Measurements from ENCODE around the gene COL5A1.
"Not testable (repeated sequence)": the region's sequence is repeated elsewhere in the genome, so short reads cannot be mapped to it uniquely, and the experiment has no call there.

Gene COL5A1

GRCh38 chr9:134852906-134853654, 211.5 kb downstream of the COL5A1 start:
- DNase-seq (ENCODE audit: low read depth): no peak
- TF ChIP-seq CTCF (IDR thresholded peaks at IDR 0.05; ENCODE audit: control insufficient read depth, insufficient read depth, low read depth, low read length, missing control alignments): no peak
- H3K4me3 ChIP-seq (ENCODE audit: control insufficient read depth, low read depth, low read length): no peak overlapping the region

GRCh38 chr9:134853893-134854292, 212.3 kb downstream of the COL5A1 start:
- TF ChIP-seq CTCF (IDR thresholded peaks at IDR 0.05; ENCODE audit: control insufficient read depth, insufficient read depth, low read depth, low read length, missing control alignments): no peak
- H3K4me3 ChIP-seq (ENCODE audit: control insufficient read depth, low read depth, low read length): no peak overlapping the region
- no peak for DNase-seq (ENCODE audit: low read depth)

- TF ChIP-seq CTCF (IDR thresholded peaks at IDR 0.05; ENCODE audit: control insufficient read depth, insufficient read depth, low read depth, low read length, missing control alignments): no peak
- no peak overlapping the region for H3K4me3 ChIP-seq (ENCODE audit: control insufficient read depth, low read depth, low read length)
- no peak for DNase-seq (ENCODE audit: low read depth)
These were observed 213.0 kb downstream of the COL5A1 start for GRCh38 chr9:134854541-134854981.

- no peak for TF ChIP-seq CTCF (IDR thresholded peaks at IDR 0.05; ENCODE audit: control insufficient read depth, insufficient read depth, low read depth, low read length, missing control alignments)
- no peak for DNase-seq (ENCODE audit: low read depth)
- no peak overlapping the region for H3K4me3 ChIP-seq (ENCODE audit: control insufficient read depth, low read depth, low read length)
These were observed 213.8 kb downstream of the COL5A1 start for GRCh38 chr9:134855231-134855899.

- no peak for DNase-seq (ENCODE audit: low read depth)
- no peak for TF ChIP-seq CTCF (IDR thresholded peaks at IDR 0.05; ENCODE audit: control insufficient read depth, insufficient read depth, low read depth, low read length, missing control alignments)
These were observed 214.3 kb downstream of the COL5A1 start for GRCh38 chr9:134855900-134856377.

GRCh38 chr9:134857451-134857850, 215.8 kb downstream of the COL5A1 start:
- not testable (repeated sequence) for DNase-seq (ENCODE audit: low read depth); H3K4me3 ChIP-seq (ENCODE audit: control insufficient read depth, low read depth, low read length)

More at GRCh38 chr9:134855900-134856377, 214.3 kb downstream of the COL5A1 start:
- H3K4me3 ChIP-seq (ENCODE audit: control insufficient read depth, low read depth, low read length): no peak overlapping the region
